ENCODE results near the gene DECR2.

DECR2 gene

GRCh38 chr16:407253-407652, 5.6 kb downstream of the DECR2 start:
- H4K20me1 ChIP-seq (ENCODE audit: low read depth, low read length), result no peaks in the 10 kb centered on the region
- H3K79me2 ChIP-seq (ENCODE audit: insufficient read depth, low read length), result no peaks in the 10 kb centered on the region
- H3K4me3 ChIP-seq (ENCODE audit: insufficient read depth, low read length, poor library complexity, severe bottlenecking), result no peak overlapping the region
- H3K27ac ChIP-seq (ENCODE audit: low read depth, low read length), result no peak overlapping the region
- H3K36me3 ChIP-seq (ENCODE audit: low read length), result no peaks in the 10 kb centered on the region
- no peaks in the 10 kb centered on the region for H3K27me3 ChIP-seq (ENCODE audit: low read length)
- no peak overlapping the region for H2AFZ ChIP-seq (ENCODE audit: low read depth, low read length, severe bottlenecking)
- no peaks in the 10 kb centered on the region for H3K9me3 ChIP-seq (ENCODE audit: insufficient read depth, low read length)
- H3F3A ChIP-seq (ENCODE audit: insufficient read depth), result no peaks in the 10 kb centered on the region
- TF ChIP-seq EZH2phosphoT487 (conservative IDR thresholded peaks at IDR 0.05; ENCODE audit: low read length), result no peak
- no peak for TF ChIP-seq CTCF (IDR thresholded peaks at IDR 0.05; ENCODE audit: insufficient read depth, low read length, poor library complexity, severe bottlenecking)
- no peak overlapping the region for H3K9ac ChIP-seq (ENCODE audit: low read length)
- H3K9me2 ChIP-seq (replicated peaks; ENCODE audit: insufficient read depth, low read length), result no peaks in the 10 kb centered on the region
- H3K4me2 ChIP-seq (ENCODE audit: low read depth, low read length, poor library complexity, severe bottlenecking), result no peak overlapping the region

- H2AFZ ChIP-seq (ENCODE audit: low read depth, low read length, severe bottlenecking), result no peak overlapping the region
These were observed 9.0 kb downstream of the DECR2 start for GRCh38 chr16:410516-411178.

GRCh38 chr16:411576-412265, 10.0 kb downstream of the DECR2 start:
- Histone ChIP-seq H3K9me3 (ENCODE audit: insufficient read depth, low read length) (no peaks in the 10 kb centered on the region), H2AFZ (ENCODE audit: low read depth, low read length, severe bottlenecking) (no peak overlapping the region), H3K36me3 (ENCODE audit: low read length) (no peaks in the 10 kb centered on the region), H3F3A (ENCODE audit: insufficient read depth) (no peaks in the 10 kb centered on the region), H3K9me2 (replicated peaks; ENCODE audit: insufficient read depth, low read length) (no peaks in the 10 kb centered on the region), H3K79me2 (ENCODE audit: insufficient read depth, low read length) (no peaks in the 10 kb centered on the region), H3K9ac (ENCODE audit: low read length) (no peak overlapping the region), H3K27ac (ENCODE audit: low read depth, low read length) (no peak overlapping the region), H4K20me1 (ENCODE audit: low read depth, low read length) (no peaks in the 10 kb centered on the region), H3K4me3 (ENCODE audit: insufficient read depth, low read length, poor library complexity, severe bottlenecking) (no peak overlapping the region), H3K4me2 (ENCODE audit: low read depth, low read length, poor library complexity, severe bottlenecking) (no peak overlapping the region), H3K27me3 (ENCODE audit: low read length) (no peaks in the 10 kb centered on the region)
- TF ChIP-seq EZH2phosphoT487 (conservative IDR thresholded peaks at IDR 0.05; ENCODE audit: low read length) (no peak), CTCF (IDR thresholded peaks at IDR 0.05; ENCODE audit: insufficient read depth, low read length, poor library complexity, severe bottlenecking) (no peak)

More at GRCh38 chr16:410516-411178, 9.0 kb downstream of the DECR2 start:
- TF ChIP-seq EZH2phosphoT487 (conservative IDR thresholded peaks at IDR 0.05; ENCODE audit: low read length), result no peak
- no peak for TF ChIP-seq CTCF (IDR thresholded peaks at IDR 0.05; ENCODE audit: insufficient read depth, low read length, poor library complexity, severe bottlenecking)
- Histone ChIP-seq H3K9ac (ENCODE audit: low read length) (no peak overlapping the region), H3K9me2 (replicated peaks; ENCODE audit: insufficient read depth, low read length) (no peaks in the 10 kb centered on the region), H3K36me3 (ENCODE audit: low read length) (no peaks in the 10 kb centered on the region), H3K79me2 (ENCODE audit: insufficient read depth, low read length) (no peaks in the 10 kb centered on the region), H4K20me1 (ENCODE audit: low read depth, low read length) (no peaks in the 10 kb centered on the region), H3K9me3 (ENCODE audit: insufficient read depth, low read length) (no peaks in the 10 kb centered on the region), H3F3A (ENCODE audit: insufficient read depth) (no peaks in the 10 kb centered on the region), H3K4me3 (ENCODE audit: insufficient read depth, low read length, poor library complexity, severe bottlenecking) (no peak overlapping the region), H3K4me2 (ENCODE audit: low read depth, low read length, poor library complexity, severe bottlenecking) (no peak overlapping the region), H3K27ac (ENCODE audit: low read depth, low read length) (no peak overlapping the region), H3K27me3 (ENCODE audit: low read length) (no peaks in the 10 kb centered on the region)

Measured in SU-DHL-6 (cell line).